ENCODE measurements around the gene TNK2.
A peak's percentile ranks its signal among the peaks of the same experiment; 100 is the strongest.
"Not testable (repeated sequence)": the region's sequence is repeated elsewhere in the genome, so short reads cannot be mapped to it uniquely, and the experiment has no call there.

TNK2 gene

GRCh38 chr3:195916291-195916690, 7.9 kb upstream of the TNK2 start:
- DNase-seq = no peak

DNA sequence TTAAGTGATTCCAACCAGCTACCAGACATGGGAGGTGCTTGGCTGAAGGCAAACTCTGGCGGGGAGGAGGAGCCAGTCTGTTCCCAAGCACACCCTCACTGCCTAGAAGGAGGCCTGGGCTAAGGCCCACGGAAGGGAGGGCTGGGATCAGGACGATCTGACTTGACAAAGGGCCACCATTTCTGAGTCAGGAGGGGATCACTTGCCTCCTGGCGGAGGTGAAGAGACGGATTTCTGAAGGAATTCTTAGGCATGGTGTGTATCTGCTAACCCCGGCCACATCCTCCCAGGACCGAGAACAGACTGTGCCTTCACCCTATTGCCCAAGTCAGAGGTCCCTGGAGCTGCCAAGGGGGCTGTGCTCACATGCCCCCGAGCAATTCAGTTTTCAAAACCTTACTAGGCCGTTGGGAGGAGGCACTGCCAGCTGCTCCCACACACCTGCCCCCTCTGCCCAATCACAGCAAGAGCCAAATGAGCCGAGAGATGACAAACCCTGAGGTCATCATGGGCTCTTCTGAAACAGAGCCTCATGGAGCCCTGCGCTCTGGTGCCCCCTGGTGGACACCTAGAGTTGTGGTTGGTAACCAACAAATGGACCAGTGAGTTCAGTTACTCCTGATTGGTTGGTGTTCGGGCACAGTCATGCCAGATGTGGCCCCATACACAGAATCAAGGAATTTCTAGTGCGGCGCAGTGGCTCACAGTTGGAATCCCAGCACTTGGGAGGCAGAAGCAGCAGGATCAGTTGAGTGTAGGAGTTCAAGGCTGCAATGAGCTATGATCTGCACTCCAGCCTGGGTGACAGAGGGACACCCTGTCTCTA, 6.5 kb upstream of the TNK2 start:
- DNase-seq = no peak

DNA sequence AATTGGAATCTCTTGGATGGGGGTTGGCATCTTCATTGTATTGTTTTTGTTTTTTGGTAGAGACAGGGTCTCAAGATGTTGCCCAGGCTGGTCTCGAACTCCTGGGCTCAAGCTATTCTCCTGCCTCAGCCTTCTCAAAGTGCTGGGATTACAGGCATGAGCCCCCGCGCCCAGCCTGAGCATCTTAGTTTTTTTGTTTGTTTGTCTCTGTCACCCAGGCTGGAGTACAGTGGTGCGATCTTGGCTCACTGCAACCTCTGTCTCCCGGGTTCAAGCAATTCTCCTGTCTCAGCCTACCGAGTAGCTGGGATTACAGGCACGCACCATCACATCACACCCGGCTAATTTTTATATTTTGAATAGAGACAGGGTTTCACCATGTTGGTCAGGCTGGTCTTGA, 5.8 kb upstream of the TNK2 start:
- not testable (repeated sequence) for DNase-seq

GRCh38 chr3:195913382-195913781, 5.0 kb upstream of the TNK2 start:
- no peak for DNase-seq

GRCh38 chr3:195911946-195912270, 3.6 kb upstream of the TNK2 start:
- no peak for DNase-seq

- DNase-seq = no peak
Observed at GRCh38 chr3:195911041-195911945, 2.9 kb upstream of the TNK2 start.

GRCh38 chr3:195910499-195910845, 2.1 kb upstream of the TNK2 start:
- DNase-seq = no peak

DNA sequence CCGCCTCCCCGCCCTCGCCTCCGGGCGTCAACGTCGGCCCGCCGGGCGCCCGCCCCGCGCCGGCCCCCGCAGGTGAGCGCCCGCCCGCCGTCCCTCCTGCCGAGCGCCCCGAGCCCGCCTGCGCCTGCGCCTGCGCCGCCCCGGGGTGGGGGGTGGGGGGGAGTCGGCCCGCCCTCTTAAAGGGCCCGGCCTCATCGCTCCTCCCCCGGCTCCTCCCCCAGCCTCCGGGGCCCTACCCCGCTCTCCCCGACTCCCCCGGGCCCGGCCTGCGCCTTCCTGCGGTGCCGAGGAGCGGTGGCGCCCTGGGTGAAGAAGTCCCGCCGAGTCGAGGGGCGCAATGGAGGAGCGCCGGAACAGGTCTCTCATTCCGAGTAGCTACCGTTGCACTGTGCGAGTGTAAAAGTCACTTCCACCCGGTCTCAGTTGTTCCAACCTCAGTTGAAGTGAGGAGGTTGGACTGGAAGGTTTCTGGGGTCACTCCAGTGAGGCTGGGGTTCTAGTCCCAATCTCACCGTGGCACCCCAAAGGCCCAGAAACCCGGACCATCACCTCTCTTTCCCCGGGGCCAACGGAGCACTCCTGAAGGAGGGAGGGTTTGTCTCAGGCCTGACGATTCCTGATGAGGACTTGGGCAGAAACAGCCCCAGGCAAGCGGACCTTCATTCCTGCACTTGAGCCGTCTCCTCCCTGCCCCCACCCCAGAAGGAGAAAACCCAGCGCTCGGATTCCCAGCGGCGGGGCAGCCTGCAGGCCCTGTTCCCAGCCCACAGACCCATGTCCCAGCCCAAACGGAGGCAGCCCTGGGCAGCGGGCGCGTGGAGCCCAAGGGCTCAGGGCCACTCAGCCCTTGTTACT, 1.5 kb upstream of the TNK2 start:
- no peak for DNase-seq

DNA sequence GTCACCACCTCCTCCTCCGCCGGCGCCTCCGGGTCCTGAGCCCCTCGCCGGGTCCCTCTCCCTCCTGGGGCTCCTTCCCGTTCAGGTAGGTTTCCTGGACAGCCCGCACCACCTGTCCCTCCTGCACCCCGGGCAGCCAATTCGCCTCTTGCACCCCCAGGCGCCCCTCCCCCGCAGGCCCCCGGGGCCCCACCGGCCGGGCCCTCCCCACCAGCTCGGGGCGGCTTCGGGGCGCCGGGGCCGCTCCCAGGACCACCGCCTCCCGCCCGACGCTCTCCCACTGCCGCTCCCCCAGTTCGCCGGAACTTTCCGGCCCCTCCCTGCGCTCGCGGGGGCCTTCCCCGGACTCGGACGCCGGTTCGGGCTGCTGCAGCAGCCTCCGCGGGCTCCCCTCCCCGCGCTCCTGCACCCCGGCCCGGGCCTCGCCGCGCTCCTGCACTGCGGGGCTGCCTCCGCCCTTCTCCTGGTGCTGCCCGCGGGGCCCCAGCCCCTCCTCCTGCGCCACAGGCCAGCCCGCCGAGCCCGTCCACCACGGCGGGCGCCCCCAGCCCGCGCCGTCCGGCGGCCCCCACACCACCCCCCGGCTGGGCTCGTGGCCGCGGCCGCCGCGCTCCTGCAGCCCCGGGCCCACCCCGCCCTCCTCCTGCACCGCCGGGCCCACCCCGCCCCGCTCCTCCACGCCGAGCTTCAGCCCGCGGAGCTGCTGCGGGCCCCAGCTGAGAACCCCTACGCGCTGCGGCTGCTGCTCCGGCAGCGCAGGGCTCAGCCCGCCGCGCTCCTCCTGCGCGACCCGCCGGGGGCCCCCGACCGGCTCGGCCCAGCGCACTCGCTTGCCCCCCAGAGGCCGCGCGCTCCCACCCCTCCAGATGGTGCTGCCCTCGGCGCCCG, 587 bp upstream of the TNK2 start:
- no peak for DNase-seq

GRCh38 chr3:195907684-195907933, 742 bp downstream of the TNK2 start:
- no peak for DNase-seq

- DNase-seq = no peak
Observed at GRCh38 chr3:195906865-195907683, 1.3 kb downstream of the TNK2 start.

DNA sequence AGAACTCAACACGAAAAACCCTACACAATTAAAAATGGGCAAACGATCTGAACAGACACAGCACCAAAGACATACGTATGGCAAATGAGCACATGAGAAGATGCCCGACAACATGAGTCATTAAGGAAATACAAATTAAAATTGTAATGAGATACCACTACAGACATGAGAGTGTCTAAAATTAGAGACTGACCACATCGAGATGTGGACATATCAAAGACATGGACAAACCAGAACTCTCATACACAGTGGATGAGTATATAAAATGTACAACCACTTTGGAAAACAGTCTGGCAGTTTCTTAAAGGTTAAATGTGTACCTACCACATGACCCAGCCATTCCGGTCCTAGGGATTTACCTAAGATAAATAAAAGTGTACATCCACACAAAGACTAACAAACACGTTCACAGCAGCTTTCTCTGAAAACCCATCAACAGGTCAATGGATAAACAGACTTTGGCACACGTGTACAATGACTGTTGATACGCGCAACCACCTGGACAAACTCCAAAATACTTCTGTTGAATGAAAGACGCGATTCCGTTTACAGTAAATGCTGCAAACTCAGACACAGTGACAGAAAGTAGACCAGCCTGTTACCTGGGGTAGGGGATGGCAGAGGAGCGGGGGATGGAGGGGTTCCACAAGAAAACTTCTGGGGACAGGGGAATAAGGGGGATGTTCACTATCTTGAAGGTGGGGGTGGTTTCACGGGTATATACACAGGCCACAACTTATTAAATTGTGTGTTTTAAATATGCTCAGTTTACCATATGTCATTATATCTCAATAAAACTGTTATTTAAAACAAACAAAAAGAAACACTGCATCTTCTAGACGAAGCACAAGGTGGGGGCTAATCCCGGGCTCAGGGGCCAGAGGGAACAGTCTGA, 2.1 kb downstream of the TNK2 start:
- DNase-seq = no peak

DNA sequence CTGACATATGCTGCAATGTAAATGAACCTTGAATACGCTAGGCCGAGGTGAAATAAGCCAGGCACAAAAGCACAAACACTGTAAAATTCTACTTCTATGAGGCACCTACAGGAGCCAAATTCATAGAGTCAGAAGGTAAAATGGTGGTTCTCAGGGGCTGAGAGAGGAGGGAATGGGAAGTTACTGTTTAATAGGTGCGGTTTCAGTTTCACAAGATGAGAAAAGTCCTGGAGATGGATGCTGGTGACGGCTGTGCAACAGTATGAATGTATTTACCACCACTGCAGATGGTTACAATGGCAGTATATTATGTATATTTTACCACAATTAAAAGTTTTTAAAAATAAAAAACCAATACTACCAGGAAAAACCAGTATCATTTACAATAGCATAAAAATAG, 4.0 kb downstream of the TNK2 start:
- peak; percentile 22 for DNase-seq

DNA sequence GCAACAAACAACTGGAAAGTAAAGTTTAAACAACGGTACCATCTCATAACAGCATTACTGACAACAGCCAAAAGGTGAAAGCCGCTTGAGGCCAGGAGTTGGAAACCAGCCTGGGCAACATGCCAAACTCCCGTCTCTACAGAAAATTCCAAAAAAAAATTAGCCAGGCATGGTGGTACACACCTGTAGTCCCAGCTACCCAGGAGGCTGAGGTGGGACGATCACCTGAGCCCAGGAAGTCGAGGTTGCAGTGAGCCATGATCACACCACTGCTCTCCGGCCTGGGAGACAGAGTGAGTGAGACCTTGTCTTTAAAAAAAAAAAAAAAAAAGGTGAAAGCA, 4.4 kb downstream of the TNK2 start:
- DNase-seq = no peak

- DNase-seq = not testable (repeated sequence)
Observed at GRCh38 chr3:195902634-195903033, 5.7 kb downstream of the TNK2 start.

DNA sequence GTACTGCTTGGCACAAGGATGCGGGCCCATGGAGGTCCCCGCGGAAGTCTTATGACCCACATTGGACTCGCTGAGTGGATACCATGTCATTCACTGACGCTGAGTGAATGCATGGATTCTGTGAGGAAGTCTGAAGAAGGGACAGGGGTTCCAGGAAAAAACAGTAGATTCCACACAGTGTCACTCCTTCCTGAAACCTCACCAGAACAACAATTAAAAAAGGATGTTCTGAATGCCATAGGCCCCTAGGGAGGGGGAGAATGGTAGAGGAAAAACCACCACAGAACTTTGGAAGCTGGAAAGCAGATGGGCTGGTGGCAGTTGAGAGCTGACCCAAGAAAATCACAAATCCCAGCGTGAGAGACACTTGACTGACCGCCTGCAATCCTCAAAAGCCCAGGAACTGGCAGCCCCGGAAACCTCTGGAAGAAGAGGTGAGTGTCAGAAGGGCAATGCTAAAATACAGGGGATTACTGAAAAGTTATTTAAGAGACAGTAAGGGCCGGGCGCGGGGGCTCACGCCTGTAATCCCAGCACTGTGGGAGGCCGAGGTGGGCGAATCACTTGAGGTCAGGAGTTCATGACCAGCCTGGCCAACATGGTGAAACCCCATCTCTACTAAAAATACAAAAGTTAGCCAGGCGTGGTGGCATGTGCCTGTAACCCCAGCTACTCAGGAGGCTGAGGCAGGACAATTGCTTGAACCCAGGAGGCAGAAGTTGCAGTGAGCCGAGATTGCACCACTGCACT, 6.3 kb downstream of the TNK2 start:
- not testable (repeated sequence) for DNase-seq

DNA sequence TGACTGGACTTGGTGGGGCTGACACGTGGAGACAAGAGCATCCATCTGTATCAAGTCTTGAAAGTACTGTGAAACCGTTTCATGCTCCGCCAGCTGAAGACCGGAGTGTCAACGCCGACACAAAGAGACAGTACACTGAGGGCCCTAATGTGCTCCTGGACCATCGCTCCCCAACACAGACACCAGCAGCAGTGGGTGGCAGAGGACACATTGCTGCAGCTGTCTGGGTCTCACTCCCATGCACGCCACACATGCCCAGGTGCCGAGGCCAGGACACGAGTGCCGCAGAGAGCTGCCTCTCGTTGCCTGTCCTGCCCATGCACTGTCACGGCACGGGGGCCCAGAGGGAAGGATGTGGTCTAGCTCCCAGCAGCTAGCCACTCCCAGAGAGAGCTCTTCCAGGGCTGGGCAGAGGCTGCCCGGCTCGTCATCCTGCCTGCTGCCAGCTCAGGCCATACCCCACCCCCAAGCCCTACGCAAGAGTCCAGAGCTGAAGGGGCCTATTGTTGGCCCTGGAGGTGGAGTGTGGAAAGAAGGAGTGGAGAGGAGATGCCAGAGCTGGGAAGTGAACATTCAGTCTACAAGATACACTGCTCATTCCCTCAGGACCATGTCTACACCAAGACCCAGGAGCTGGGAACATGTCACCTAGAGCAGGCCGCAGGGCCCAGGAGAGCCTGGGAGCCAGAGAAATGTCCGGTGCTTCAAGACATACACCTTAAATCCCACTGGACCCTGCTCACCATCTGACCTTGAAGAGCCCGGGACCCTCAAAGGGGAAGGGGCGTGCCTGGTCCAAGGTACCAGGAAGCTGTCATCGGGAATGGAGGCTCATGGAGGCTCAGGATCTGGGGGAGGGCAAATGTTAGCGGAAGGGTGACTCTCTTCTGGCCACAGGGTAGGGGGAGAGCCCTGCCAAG, 7.7 kb downstream of the TNK2 start:
- no peak for DNase-seq

DNA sequence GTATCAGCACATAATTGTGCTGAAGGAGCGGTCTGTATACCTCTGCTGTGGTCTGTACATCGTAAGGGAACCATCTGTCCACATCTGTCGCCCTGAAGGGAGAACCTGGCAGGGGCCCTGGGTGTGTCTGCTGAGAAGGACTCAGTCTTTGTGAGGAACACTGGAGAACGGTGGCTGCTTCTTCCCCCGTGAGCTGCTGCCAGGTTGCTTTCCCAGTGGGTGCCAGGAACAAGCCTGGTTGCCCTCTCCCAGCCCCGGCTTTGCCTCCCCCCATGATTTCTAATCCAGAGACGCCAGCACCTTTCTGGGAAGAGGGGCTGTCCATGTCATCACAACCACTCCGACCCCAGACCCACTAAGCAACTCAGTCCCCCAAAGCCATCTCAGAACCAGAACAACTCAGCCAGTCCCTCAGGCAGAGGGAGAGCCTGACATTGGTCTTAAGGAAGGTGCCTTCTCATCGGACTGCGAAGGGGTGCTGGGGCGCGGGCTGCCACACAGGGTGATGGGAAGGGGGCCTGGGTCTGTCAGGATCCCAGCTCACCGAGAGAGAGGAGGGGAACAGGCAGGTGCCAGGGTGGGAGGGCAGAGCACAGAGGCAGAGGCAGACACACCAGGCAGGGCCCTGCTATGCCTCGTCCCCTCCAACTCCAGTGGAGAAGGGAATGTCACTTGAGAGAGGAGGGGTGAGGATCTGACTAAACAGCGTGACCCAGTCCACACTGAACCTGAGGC, 8.5 kb downstream of the TNK2 start:
- no peak for DNase-seq

Data from SIG-M5 (cell line).